B cell (primary cell): ENCODE measurements around the gene ERBB4.

Source experiments
- EZH2 ChIP-seq: IDR thresholded peaks from 2 replicates; pipeline ENCODE4 v1.6.1; 2012; ENCODE audit warnings: borderline replicate concordance, low read depth, mild to moderate bottlenecking, moderate library complexity, low read length; ENCODE audit not compliant: insufficient read depth, poor library complexity, severe bottlenecking
- TF ChIP-seq, protein P1 (sequence below): fragments of 200-600 bp; IDR thresholded peaks from one replicate; pipeline ENCODE4 v1.8.0; 2022; ENCODE audit warnings: antibody characterized with exemption, mild to moderate bottlenecking

DNA sequence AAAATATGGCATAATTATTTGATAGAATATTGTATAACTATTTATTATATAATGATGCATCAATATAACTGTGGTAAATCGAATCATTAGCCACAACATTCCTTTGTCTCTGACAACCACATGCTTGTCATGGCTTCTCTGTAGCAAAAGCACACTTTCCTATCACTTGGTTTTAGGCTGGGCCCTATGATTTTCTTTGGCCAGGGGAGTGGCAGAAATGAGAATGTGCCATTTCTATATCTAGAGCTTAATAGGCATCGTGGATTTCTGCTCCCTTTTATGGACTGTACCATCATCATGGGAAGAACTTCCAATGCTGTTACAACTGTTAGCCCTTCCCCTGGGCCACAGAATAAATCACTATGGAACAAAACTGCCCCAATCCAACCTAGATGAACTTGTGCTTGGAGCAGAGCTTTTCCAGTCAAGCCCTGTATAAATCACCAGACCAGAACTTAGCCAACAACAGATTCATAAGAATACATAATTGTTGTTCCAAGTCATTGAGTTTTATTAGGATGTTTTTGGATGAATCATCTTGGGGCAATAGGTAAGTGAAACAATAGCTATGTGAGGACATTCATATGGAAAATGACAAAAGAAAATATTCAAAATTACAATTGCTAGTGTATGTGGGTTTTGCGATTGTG, 715.8 kb downstream of the ERBB4 start:
- TF ChIP-seq, protein P1, sequence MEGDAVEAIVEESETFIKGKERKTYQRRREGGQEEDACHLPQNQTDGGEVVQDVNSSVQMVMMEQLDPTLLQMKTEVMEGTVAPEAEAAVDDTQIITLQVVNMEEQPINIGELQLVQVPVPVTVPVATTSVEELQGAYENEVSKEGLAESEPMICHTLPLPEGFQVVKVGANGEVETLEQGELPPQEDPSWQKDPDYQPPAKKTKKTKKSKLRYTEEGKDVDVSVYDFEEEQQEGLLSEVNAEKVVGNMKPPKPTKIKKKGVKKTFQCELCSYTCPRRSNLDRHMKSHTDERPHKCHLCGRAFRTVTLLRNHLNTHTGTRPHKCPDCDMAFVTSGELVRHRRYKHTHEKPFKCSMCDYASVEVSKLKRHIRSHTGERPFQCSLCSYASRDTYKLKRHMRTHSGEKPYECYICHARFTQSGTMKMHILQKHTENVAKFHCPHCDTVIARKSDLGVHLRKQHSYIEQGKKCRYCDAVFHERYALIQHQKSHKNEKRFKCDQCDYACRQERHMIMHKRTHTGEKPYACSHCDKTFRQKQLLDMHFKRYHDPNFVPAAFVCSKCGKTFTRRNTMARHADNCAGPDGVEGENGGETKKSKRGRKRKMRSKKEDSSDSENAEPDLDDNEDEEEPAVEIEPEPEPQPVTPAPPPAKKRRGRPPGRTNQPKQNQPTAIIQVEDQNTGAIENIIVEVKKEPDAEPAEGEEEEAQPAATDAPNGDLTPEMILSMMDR, result no peak
- TF ChIP-seq EZH2, result no peak
